ENCODE results near the gene FIBP. TPM values are rescaled to one million over a fixed set of nuclear protein-coding genes. Genes with fewer than 3 reads are reported as not detected.

Gene FIBP
- total RNA-seq, 2 donors from 2014 or later, result 81.0 to 92.0 TPM

GRCh38 chr11:65865550-65866172, 22.6 kb downstream of the FIBP start:
- H3K27me3 Mint-ChIP-seq (ENCODE audit: insufficient read depth), result no peaks in the 10 kb centered on the region
- no peak overlapping the region for H3K4me3 ChIP-seq (ENCODE audit: low read length)
- no peak overlapping the region for H3K9ac ChIP-seq (ENCODE audit: extremely low read depth, low read length, poor library complexity, severe bottlenecking)
- no peak for TF ChIP-seq CTCF (conservative IDR thresholded peaks at IDR 0.05)
- H3K4me1 Mint-ChIP-seq, result peaks cover 10% of the 10 kb centered on the region
- peaks cover 68% of the 10 kb centered on the region for H3K36me3 Mint-ChIP-seq (ENCODE audit: low read depth)
- H3K9me3 ChIP-seq (ENCODE audit: control insufficient read depth, low read length), result no peaks in the 10 kb centered on the region
- no peak overlapping the region for H3K4me3 Mint-ChIP-seq
- peaks cover 10% of the 10 kb centered on the region for H3K4me1 ChIP-seq (ENCODE audit: control insufficient read depth, insufficient read depth, low read length)
- no peak overlapping the region for H3K27ac ChIP-seq (ENCODE audit: low read depth, low read length)
- H3K27me3 ChIP-seq (ENCODE audit: control insufficient read depth, insufficient read depth, low read length, poor library complexity, severe bottlenecking), result no peaks in the 10 kb centered on the region
- no peak for DNase-seq
- H3K9me3 Mint-ChIP-seq, result no peaks in the 10 kb centered on the region
- no peak overlapping the region for H3K27ac Mint-ChIP-seq
- H3K36me3 ChIP-seq (ENCODE audit: control insufficient read depth, insufficient read depth, low read length), result peaks cover 76% of the 10 kb centered on the region
- 93 to 100% methylated on average over 3 to 9 of the region's 9 CpGs for WGBS, 2 experiments (ENCODE audit: insufficient coverage in 1 of 2, insufficient read length in 1 of 2)

GRCh38 chr11:65864706-65865471, 23.4 kb downstream of the FIBP start:
- peaks cover 10% of the 10 kb centered on the region for H3K4me1 ChIP-seq (ENCODE audit: control insufficient read depth, insufficient read depth, low read length)
- H3K27ac ChIP-seq (ENCODE audit: low read depth, low read length), result no peak overlapping the region
- no peaks in the 10 kb centered on the region for H3K9me3 Mint-ChIP-seq
- TF ChIP-seq CTCF (conservative IDR thresholded peaks at IDR 0.05), result no peak
- H3K4me3 Mint-ChIP-seq, result no peak overlapping the region
- H3K4me1 Mint-ChIP-seq, result peaks cover 13% of the 10 kb centered on the region
- no peak for DNase-seq
- no peak overlapping the region for H3K27ac Mint-ChIP-seq
- no peak overlapping the region for H3K9ac ChIP-seq (ENCODE audit: extremely low read depth, low read length, poor library complexity, severe bottlenecking)
- no peaks in the 10 kb centered on the region for H3K27me3 ChIP-seq (ENCODE audit: control insufficient read depth, insufficient read depth, low read length, poor library complexity, severe bottlenecking)
- peaks cover 60% of the 10 kb centered on the region for H3K36me3 Mint-ChIP-seq (ENCODE audit: low read depth)
- H3K4me3 ChIP-seq (ENCODE audit: low read length), result no peak overlapping the region
- H3K36me3 ChIP-seq (ENCODE audit: control insufficient read depth, insufficient read depth, low read length), result peaks cover 76% of the 10 kb centered on the region
- no peaks in the 10 kb centered on the region for H3K27me3 Mint-ChIP-seq (ENCODE audit: insufficient read depth)
- no peaks in the 10 kb centered on the region for H3K9me3 ChIP-seq (ENCODE audit: control insufficient read depth, low read length)
- WGBS, 2 experiments (ENCODE audit: insufficient coverage in 1 of 2, insufficient read length in 1 of 2), result 91 to 96% methylated on average over 16 to 18 of the region's 18 CpGs

- Mint-ChIP-seq H3K4me1 (peaks cover 15% of the 10 kb centered on the region), H3K4me3 (no peak overlapping the region), H3K9me3 (no peaks in the 10 kb centered on the region), H3K27ac (no peak overlapping the region), H3K36me3 (ENCODE audit: low read depth) (peaks cover 54% of the 10 kb centered on the region), H3K27me3 (ENCODE audit: insufficient read depth) (no peaks in the 10 kb centered on the region)
- no peak for DNase-seq
- H3K36me3 ChIP-seq (ENCODE audit: control insufficient read depth, insufficient read depth, low read length), result peaks cover 70% of the 10 kb centered on the region
- H3K27ac ChIP-seq (ENCODE audit: low read depth, low read length), result no peak overlapping the region
- no peak overlapping the region for H3K4me3 ChIP-seq (ENCODE audit: low read length)
- TF ChIP-seq CTCF (conservative IDR thresholded peaks at IDR 0.05), result no peak
- no peaks in the 10 kb centered on the region for H3K9me3 ChIP-seq (ENCODE audit: control insufficient read depth, low read length)
- WGBS, 2 experiments (ENCODE audit: insufficient coverage in 1 of 2, insufficient read length in 1 of 2), result 86 to 87% methylated on average over 10 to 12 of the region's 12 CpGs
- H3K4me1 ChIP-seq (ENCODE audit: control insufficient read depth, insufficient read depth, low read length), result peaks cover 10% of the 10 kb centered on the region
- H3K9ac ChIP-seq (ENCODE audit: extremely low read depth, low read length, poor library complexity, severe bottlenecking), result no peak overlapping the region
- no peaks in the 10 kb centered on the region for H3K27me3 ChIP-seq (ENCODE audit: control insufficient read depth, insufficient read depth, low read length, poor library complexity, severe bottlenecking)
These were observed 24.2 kb downstream of the FIBP start for GRCh38 chr11:65863889-65864705.
